LNCAP (cell line): ENCODE results near the gene MID2.

ENCODE experiments used
- TF ChIP-seq, protein P1 (sequence below): fragments of 450-650 bp; IDR thresholded peaks from 2 replicates; pipeline ENCODE4 v1.5.1; 2017; ENCODE audit warnings: mild to moderate bottlenecking

Gene MID2

DNA sequence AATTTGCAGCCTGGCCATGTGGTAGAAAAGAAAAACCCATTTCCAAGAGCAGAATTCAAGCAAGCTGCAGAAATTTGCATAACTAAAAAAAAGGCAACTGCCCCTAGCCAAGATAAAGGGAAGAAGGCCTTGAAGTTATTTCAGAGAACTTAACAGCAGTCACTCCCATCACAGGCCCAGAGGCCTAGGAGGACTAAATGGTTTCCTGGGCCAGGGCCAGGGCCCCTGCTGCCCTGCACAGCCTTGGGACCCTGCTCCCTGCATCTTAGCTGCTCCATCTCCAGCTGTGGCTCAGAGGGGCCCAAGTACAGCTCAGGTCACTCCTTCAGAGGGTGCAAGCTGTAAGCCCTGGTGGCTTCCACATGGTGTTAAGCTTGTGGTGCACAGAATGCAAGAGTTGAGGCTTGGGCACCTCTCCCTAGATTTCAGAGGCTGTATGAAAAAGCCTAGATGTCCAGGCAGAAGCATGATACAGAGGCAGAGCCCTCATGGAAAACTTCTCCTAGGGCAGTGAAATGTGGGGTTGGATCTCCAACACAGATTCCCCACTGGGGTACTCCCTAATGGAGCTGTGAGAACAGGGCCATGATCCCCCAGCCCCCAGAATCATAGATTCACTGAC lies 6.7 kb upstream of the MID2 start:
- TF ChIP-seq, protein P1, sequence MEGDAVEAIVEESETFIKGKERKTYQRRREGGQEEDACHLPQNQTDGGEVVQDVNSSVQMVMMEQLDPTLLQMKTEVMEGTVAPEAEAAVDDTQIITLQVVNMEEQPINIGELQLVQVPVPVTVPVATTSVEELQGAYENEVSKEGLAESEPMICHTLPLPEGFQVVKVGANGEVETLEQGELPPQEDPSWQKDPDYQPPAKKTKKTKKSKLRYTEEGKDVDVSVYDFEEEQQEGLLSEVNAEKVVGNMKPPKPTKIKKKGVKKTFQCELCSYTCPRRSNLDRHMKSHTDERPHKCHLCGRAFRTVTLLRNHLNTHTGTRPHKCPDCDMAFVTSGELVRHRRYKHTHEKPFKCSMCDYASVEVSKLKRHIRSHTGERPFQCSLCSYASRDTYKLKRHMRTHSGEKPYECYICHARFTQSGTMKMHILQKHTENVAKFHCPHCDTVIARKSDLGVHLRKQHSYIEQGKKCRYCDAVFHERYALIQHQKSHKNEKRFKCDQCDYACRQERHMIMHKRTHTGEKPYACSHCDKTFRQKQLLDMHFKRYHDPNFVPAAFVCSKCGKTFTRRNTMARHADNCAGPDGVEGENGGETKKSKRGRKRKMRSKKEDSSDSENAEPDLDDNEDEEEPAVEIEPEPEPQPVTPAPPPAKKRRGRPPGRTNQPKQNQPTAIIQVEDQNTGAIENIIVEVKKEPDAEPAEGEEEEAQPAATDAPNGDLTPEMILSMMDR, result no peak

GRCh38 chrX:107823042-107823441 lies 2.6 kb upstream of the MID2 start:
- TF ChIP-seq, protein P1, result no peak

GRCh38 chrX:107823456-107823855 lies 2.2 kb upstream of the MID2 start:
- TF ChIP-seq, protein P1, result no peak

DNA sequence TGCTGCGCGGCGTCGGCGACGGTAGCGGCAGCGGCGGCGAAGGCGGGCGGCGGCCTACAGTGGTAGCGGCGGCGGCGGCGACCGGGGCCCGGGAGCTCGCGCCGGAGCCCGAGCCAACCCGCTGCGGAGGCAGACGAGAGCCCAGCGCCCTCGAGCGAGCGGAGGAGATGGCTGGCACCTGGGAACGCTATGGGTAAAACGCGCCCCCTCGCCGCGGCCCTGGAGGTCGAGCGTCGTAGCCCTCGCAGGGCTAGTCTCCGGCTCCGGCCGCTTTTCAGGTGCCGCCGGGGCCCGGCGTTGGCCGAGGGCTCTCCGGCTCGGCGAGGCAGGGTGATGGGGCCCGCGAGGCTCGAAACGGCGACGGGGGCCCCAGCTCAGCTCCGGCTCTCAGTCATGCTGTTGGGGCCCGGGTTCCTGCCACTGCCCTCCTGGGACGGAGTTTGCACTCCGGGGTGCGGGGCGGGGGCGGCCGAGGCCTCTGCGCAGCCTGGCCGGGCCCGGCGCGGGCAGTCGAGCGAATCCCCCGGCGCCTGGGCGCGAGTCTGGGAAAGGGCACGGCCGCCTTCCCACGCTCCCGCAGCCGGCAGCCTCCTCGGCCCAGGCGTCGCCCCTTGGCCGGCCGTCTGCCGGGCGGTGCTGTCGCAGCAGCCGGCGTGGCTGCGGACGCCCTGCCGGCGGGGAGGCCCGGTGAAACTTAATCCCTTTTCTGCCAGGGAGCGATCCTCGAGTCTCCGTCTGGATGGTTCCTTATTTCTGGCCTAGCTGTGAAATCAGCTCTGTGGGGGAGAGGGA lies 768 bp downstream of the MID2 start:
- TF ChIP-seq, protein P1, result no peak

DNA sequence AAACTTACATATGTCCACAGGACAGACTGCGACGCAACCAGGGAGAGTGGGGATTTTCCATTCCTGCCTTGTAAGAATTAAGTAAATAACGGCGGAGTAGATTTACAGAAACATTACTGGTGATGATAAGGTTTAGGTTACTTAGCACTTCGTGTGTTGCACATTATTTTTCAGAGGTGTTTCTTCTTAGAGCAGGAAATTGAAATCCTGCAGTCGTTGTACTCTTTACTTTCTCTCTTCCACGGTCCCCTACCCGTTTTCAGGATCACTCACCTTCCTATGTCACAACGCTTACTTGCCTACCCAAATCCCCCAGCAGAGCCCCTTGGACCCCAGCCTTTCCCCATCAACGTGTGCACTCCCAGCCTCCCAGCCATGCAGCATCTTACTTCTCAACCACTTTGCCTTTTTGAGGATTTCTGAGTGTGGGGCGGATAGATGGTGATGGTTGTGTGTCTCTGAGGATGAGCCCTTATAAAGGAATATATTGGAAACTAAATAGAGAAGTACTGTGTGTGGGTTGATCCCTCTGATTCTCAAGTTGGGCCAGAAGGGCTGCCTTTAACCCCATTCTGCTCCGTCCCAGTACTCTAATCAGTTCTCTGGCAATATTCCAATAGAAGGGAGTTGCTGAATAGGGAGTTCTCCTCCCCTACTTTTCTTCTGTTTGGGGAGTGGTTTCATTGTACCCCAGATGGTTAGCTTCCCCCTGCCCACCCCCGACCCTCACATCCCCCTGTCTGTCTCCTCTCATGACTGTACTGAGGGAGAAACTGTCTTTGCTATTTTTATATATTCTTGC lies 1.6 kb downstream of the MID2 start:
- TF ChIP-seq, protein P1, result no peak

- TF ChIP-seq, protein P1, result no peak
These were observed 2.2 kb downstream of the MID2 start for GRCh38 chrX:107827852-107828251.

DNA sequence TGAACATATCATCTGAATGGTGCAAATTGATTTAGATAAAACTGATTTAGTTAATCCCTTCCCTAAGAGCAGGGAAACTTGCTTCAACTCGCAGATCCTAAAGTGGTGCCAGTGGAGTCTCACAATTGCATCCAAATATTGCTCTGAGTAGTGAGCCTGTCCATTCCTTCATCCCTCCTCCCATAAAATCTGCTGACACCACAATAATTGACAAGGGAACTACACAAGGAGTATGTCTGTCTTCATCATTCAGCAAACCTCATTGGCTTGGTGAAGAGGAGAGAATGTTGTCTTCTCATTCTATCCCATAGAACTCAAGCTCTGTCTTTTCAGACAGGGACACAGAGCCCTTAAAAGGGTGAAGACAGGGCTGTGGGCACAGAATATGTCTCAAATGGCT lies 4.2 kb downstream of the MID2 start:
- TF ChIP-seq, protein P1, result no peak
